Measurements from ENCODE around the gene TMIE. TPM values are rescaled to one million over a fixed set of nuclear protein-coding genes. Genes with fewer than 3 reads are reported as not detected.

The TMIE gene
- total RNA-seq, 1 experiment from 2014 or later = 1.1 TPM

DNA sequence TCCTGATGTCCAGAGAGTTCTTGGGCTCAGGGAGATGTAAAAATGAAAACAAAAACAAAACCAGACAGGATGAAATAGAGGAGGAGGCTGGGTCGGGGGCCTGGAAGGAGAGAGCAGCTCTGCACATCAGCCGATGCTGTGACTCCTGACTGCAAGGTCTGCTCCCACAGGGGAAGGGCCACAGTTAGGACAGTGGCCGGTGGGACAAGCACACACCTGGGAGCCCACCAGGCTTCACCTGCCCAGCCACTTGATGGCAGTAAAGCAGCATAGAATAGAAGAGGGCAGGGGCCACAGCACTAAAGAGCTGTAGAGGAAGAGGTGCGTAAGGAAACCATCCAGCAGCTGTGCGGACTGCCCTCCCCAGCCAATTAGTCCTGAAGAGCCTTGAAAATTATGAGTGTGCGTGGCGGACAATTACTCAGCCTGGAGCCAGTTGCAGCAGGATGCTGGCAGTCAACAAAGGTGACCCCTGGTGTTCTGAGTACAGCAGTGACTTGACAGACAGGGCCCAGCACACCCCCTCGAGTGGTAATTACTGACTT lies 37.5 kb upstream of the TMIE start:
- POLR2A ChIA-PET = no interaction called here

DNA sequence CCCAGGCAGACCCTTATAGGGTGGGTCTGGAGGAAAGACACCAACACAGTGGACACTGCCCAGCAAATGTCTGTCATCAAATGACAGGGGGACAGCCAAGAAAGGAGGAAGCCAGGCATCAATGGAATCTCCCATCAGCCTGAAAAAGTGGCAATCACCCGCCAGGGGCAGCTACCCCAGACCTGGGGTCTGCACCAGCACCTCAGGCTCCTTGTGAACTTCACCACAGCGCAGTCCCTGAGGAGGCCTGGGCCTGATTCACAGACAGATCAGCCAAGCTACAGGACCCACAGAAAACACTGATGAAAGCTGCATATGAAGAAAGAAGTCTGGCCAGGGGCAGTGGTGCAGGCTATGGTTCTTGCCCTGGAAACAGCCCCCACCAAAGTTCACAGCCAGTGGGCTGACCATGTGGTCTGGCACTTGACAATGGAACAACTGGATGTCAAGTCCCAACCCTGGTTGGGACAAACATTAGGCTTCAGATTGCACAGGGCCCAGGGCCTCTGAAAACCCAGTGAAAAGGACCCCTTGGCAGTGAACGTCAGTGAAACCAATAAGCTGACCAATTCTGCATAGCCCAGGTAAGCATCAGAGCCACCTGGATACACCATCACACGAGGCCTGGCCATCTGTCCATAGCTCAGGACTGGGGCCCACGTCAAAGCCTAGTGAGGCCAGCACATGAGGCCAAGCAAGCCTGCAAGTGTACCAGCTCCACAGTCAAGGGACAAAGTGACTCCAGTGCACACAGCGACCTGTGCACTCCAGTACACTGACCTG lies 36.8 kb upstream of the TMIE start:
- no peak for ATAC-seq
- H3K36me3 ChIP-seq (ENCODE audit: control insufficient read depth, insufficient read depth, low read length) = no peaks in the 10 kb centered on the region
- BruUV-seq (replicated peaks) = no TSS peak
- intact Hi-C loops (cut with micrococcal nuclease; ENCODE audit: unreplicated experiment) = no loop called here
- ChIA-PET POLR2A (no interaction called here), CTCF (interaction anchor here (0.5 to 0.6 kb wide), 2 partner anchors 35 to 313 kb away, joined by 5 to 9 read pairs; no protein-coding TSS in a partner anchor)
- H3K4me1 ChIP-seq (ENCODE audit: control insufficient read depth, insufficient read depth, low read length) = no peaks in the 10 kb centered on the region
- H3K27me3 ChIP-seq (ENCODE audit: control insufficient read depth, insufficient read depth, low read length) = no peaks in the 10 kb centered on the region
- no peak overlapping the region for H3K4me3 ChIP-seq (ENCODE audit: low read depth in 2 of 2, low read length in 2 of 2)
- no peak for DNase-seq (ENCODE audit: low read depth, low spot score)
- no peak overlapping the region for H3K27ac ChIP-seq (ENCODE audit: low read length)
- in situ Hi-C loops (cut with HindIII; ENCODE audit: low pct_unique_long_range_greater_than_20kb, low sequenced_read_pairs) = no loop called here
- no peak for TF ChIP-seq TCF7L2 (IDR thresholded peaks at IDR 0.05; ENCODE audit: low read depth, low read length)
- TF ChIP-seq, protein P1, sequence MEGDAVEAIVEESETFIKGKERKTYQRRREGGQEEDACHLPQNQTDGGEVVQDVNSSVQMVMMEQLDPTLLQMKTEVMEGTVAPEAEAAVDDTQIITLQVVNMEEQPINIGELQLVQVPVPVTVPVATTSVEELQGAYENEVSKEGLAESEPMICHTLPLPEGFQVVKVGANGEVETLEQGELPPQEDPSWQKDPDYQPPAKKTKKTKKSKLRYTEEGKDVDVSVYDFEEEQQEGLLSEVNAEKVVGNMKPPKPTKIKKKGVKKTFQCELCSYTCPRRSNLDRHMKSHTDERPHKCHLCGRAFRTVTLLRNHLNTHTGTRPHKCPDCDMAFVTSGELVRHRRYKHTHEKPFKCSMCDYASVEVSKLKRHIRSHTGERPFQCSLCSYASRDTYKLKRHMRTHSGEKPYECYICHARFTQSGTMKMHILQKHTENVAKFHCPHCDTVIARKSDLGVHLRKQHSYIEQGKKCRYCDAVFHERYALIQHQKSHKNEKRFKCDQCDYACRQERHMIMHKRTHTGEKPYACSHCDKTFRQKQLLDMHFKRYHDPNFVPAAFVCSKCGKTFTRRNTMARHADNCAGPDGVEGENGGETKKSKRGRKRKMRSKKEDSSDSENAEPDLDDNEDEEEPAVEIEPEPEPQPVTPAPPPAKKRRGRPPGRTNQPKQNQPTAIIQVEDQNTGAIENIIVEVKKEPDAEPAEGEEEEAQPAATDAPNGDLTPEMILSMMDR (IDR thresholded peaks at IDR 0.05) = no peak
- TF ChIP-seq SIN3A (IDR thresholded peaks at IDR 0.05; ENCODE audit: borderline replicate concordance, insufficient read depth, low read depth, low read length) = no peak
- H3K9me3 ChIP-seq (ENCODE audit: control insufficient read depth, insufficient read depth, low read depth, low read length) = no peaks in the 10 kb centered on the region

More for the DNA sequence above, 37.5 kb upstream of the TMIE start:
- H3K36me3 ChIP-seq (ENCODE audit: control insufficient read depth, insufficient read depth, low read length) = no peaks in the 10 kb centered on the region
- intact Hi-C loops (cut with micrococcal nuclease; ENCODE audit: unreplicated experiment) (no loop called here), in situ Hi-C loops (cut with HindIII; ENCODE audit: low pct_unique_long_range_greater_than_20kb, low sequenced_read_pairs) (no loop called here)
- no peak overlapping the region for H3K27ac ChIP-seq (ENCODE audit: low read length)
- no peak overlapping the region for H3K4me3 ChIP-seq (ENCODE audit: low read depth in 2 of 2, low read length in 2 of 2)
- BruUV-seq (replicated peaks) = no TSS peak
- no peaks in the 10 kb centered on the region for H3K4me1 ChIP-seq (ENCODE audit: control insufficient read depth, insufficient read depth, low read length)
- H3K9me3 ChIP-seq (ENCODE audit: control insufficient read depth, insufficient read depth, low read depth, low read length) = no peaks in the 10 kb centered on the region
- CTCF ChIA-PET = interaction anchor here (0.5 to 0.6 kb wide), 2 partner anchors 34 to 313 kb away, joined by 5 to 9 read pairs; no protein-coding TSS in a partner anchor
- no peak for DNase-seq (ENCODE audit: low read depth, low spot score)
- TF ChIP-seq, protein P1 (IDR thresholded peaks at IDR 0.05) = no peak; the same call in 1 of the 2 replicates
- TF ChIP-seq, protein P2, sequence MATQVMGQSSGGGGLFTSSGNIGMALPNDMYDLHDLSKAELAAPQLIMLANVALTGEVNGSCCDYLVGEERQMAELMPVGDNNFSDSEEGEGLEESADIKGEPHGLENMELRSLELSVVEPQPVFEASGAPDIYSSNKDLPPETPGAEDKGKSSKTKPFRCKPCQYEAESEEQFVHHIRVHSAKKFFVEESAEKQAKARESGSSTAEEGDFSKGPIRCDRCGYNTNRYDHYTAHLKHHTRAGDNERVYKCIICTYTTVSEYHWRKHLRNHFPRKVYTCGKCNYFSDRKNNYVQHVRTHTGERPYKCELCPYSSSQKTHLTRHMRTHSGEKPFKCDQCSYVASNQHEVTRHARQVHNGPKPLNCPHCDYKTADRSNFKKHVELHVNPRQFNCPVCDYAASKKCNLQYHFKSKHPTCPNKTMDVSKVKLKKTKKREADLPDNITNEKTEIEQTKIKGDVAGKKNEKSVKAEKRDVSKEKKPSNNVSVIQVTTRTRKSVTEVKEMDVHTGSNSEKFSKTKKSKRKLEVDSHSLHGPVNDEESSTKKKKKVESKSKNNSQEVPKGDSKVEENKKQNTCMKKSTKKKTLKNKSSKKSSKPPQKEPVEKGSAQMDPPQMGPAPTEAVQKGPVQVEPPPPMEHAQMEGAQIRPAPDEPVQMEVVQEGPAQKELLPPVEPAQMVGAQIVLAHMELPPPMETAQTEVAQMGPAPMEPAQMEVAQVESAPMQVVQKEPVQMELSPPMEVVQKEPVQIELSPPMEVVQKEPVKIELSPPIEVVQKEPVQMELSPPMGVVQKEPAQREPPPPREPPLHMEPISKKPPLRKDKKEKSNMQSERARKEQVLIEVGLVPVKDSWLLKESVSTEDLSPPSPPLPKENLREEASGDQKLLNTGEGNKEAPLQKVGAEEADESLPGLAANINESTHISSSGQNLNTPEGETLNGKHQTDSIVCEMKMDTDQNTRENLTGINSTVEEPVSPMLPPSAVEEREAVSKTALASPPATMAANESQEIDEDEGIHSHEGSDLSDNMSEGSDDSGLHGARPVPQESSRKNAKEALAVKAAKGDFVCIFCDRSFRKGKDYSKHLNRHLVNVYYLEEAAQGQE (IDR thresholded peaks at IDR 0.05; ENCODE audit: insufficient read depth in 1 of 2, low read depth in 2 of 2, low read length in 1 of 2) = no peak
- TF ChIP-seq TCF7L2 (IDR thresholded peaks at IDR 0.05; ENCODE audit: low read depth, low read length) (no peak), SIN3A (IDR thresholded peaks at IDR 0.05; ENCODE audit: borderline replicate concordance, insufficient read depth, low read depth, low read length) (no peak), POLR2AphosphoS5 (IDR thresholded peaks at IDR 0.05; ENCODE audit: low read depth, low read length) (no peak)
- H3K27me3 ChIP-seq (ENCODE audit: control insufficient read depth, insufficient read depth, low read length) = no peaks in the 10 kb centered on the region
- ATAC-seq = peak; percentile 54; the same call in 1 of the 2 replicates
